HepG2 (cell line): ENCODE data around the gene LHPP. TPM values are rescaled to one million over a fixed set of nuclear protein-coding genes. Genes with fewer than 3 reads are reported as not detected.

Experiments
- polyA plus RNA-seq, 8 experiments: library from polyadenylated mRNA; depleted of rRNA in 3 of 8; stranded (reverse) in 7 of 8; unstranded in 1 of 8; fragments of >200 nt; fragmentation: Illumina TruSeq in 4 of 8; extraction: Trizol in 4 of 8; gene quantifications; 2 replicates each; pipeline versions ENCODE4 v1.2.1 to v1.2.3, GENCODE V29; 2011 to 2016; ENCODE audit warnings: low read depth in 4 of 8, missing spikeins in 1 of 8, mixed read lengths in 1 of 8; ENCODE audit not compliant: insufficient read depth in 1 of 8
- total RNA-seq, 5 experiments: library from RNA; depleted of rRNA; stranded (reverse); fragments of >200 nt; fragmentation: Illumina TruSeq; extraction: Trizol; gene quantifications; 2 replicates each; pipeline ENCODE4 v1.2.3, GENCODE V29; 2016; ENCODE audit warnings: low read depth in 1 of 5

Gene LHPP
- total and polyA plus RNA-seq, 2 of the 13 experiments (the other 11 are each of a cell fraction or from before 2014, with no cell fraction given), result 5.2 to 13.1 TPM

Other genes with a start within 250 kb of the LHPP start
- 96.7 and 152 TPM in 2 replicates for gene OAT, start 42.9 kb upstream of the LHPP start, total RNA-seq (2016; rRNA removed; fragmentation: Illumina TruSeq; extraction: Trizol)
- 72.7 and 87.8 TPM in 2 replicates for gene OAT, start 42.9 kb upstream of the LHPP start, polyA plus RNA-seq (2011; rRNA removed)
- gene NKX1-2, start 11.8 kb upstream of the LHPP start, total RNA-seq (2016; rRNA removed; fragmentation: Illumina TruSeq; extraction: Trizol), result not detected in 2 replicates
- not detected in 2 replicates for gene NKX1-2, start 11.8 kb upstream of the LHPP start, polyA plus RNA-seq (2011; rRNA removed)